ENCODE results near the gene RPL29. TPM values are rescaled to one million over a fixed set of nuclear protein-coding genes. Genes with fewer than 3 reads are reported as not detected.
"Not testable (repeated sequence)": the region's sequence is repeated elsewhere in the genome, so short reads cannot be mapped to it uniquely, and the experiment has no call there.

Gene RPL29
- total RNA-seq, 1 experiment from 2014 or later: 2,228 TPM

DNA sequence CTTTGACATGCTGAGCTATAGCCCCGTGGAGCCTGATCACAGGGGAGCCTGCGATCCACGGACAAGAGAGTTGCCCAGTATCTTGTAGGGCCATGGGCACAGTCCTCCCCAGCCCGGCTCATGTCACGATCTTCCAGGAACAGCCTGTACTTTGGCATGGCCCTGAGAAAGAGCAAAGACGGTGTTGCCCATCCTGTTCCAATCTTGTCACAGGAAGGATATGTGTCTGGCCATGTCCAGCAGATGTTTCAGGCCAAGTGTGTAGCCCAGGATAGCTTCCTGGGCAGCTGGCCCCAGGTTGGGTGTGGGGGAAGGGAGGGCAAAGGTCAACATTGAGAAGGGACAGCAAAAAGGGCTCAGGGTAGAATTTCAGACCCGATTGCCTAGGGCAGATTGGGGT is 17.0 kb upstream of the RPL29 start:
- in situ Hi-C loops (cut with HindIII; ENCODE audit: low sequenced_read_pairs): no loop called here
- no peak for DNase-seq (ENCODE audit: low spot score)

DNA sequence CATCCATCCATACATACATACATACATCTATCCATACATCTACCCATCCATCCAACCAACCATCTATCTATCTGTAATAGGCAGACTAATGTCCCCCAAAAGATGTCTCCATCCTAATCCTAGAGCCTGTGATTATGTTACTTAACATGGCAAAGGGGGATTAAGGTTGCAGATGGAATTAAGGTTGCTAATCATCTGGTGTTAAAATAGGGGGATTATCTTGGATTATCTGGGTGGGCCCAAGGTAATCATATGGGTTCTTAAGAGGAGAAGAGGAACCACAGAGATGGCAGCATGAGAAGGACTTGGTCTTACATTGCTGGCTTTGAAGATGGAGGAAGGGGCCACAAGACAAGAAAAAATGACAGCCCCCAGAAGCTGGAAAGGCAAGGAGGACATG is 14.7 kb upstream of the RPL29 start:
- in situ Hi-C loops (cut with HindIII; ENCODE audit: low sequenced_read_pairs): no loop called here
- DNase-seq (ENCODE audit: low spot score): no peak

DNA sequence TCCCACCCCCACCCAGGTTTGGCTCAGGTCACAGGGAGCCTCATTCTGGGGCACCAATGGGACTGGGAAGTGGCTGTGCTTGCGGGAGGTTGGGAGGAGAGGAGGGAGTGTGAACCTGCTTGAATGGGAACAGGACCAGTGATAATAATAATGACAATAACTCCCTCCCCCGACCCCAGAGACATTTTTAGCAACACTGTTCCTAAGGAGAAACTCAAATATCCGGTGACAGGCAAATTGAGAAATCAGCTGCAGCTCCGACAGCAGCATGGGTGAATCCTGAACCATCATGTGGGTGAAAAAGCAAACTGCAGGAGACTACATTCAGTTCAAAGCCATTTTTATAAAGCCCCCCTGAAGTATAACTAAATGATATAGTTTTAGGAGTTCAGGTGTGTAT is 11.6 kb upstream of the RPL29 start:
- in situ Hi-C loops (cut with HindIII; ENCODE audit: low sequenced_read_pairs): no loop called here
- no peak for DNase-seq (ENCODE audit: low spot score)

DNA sequence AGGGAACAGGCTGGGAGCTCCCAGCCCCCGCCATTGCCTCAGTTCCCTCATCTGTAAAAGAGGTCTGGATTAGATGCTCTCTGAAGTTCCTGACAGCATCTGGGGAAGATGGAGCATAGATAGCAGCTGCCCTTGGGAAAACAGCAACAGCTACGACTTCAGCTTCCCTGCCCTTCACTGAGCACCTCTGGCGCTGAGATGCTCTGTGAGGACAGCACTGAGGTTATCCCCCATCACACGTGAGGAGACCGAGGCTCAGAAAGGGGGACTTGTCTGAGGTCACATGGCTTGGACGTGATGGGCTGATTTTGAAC is 11.1 kb upstream of the RPL29 start:
- DNase-seq (ENCODE audit: low spot score): no peak
- in situ Hi-C loops (cut with HindIII; ENCODE audit: low sequenced_read_pairs): no loop called here

DNA sequence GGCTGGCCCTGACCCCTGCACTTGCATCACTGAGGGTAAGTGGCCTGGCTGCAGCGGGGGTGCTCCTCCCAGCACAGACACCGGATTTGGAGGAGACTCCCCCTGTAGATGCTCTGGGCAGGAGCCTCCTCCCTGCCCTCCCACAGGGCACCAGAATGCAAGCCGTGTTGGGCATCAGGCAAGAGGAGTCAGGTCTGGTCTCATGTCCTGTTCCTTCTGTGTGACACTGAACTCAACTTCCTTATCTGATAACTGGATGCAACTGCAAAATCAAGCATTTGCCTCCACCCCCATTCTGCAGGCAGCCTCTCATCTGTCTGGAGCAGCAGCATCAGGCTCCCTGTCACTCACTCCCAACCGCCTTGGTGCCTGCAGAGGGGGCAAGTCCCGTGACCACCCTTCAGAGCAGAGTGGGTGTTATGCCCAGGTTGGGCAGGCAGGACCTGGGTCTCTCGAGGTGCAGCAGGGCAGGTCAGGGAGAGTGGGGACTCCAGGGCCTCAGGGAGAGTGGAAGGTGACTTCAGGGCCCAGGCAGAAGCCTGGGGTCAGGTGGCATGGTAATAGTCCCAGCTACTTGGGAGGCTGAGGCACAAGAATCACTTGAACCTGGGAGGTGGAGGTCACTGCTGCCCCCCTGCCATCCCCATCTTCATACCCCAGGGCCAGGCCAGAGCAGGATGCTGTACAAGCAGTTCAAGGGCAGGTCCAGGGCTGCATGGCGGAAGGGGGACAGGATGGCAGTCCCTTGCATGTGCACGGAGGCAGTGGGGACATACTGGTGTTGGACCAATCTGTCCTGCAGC is 10.5 kb upstream of the RPL29 start:
- no peak for DNase-seq (ENCODE audit: low spot score)
- in situ Hi-C loops (cut with HindIII; ENCODE audit: low sequenced_read_pairs): no loop called here

DNA sequence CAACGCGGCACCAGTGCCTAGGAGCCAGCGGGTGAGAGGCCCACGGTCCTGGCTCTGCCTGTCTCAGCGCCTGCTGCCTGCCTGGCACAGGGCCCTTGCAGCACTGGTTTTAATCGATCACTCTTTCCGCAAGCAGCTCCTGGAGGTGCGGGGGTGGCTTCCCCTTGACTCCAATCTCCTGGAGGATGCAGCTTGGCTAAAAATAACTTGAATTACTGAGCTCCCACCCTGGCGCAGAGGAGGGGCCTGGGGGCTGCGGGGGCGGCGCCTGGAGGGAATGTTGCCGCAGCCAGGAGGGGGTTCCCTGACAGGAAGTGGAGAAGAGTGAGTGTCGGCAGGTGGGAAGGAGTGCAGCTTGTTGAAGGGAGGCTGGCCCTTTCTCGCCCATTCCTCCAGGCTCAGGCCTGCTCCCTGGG is 9.9 kb upstream of the RPL29 start:
- DNase-seq (ENCODE audit: low spot score): no peak
- in situ Hi-C loops (cut with HindIII; ENCODE audit: low sequenced_read_pairs): no loop called here

DNA sequence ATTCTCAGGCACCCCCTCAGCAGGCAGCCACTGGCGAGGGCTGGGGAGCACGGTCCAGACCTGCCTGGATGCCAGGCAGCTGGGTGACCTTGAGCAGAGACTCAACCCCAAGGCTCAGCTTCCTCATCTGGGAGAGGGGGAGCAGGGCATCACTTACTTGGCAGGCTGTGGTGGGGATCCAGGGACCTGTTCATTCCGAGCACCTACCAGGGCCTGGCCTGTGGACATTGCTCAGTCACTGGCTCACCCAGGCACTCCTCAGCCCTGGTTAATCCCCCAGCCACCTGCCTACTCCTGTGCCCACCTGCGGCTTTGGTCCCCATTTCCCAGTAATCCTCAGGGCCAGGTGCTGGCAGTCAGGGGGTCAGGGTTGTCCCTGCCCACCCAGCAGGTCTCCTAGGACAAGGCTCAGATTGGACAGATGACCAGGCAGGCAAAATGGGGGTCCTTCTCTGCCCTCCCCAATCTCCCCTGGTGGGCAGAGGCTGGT is 9.3 kb upstream of the RPL29 start:
- in situ Hi-C loops (cut with HindIII; ENCODE audit: low sequenced_read_pairs): no loop called here
- no peak for DNase-seq (ENCODE audit: low spot score)

DNA sequence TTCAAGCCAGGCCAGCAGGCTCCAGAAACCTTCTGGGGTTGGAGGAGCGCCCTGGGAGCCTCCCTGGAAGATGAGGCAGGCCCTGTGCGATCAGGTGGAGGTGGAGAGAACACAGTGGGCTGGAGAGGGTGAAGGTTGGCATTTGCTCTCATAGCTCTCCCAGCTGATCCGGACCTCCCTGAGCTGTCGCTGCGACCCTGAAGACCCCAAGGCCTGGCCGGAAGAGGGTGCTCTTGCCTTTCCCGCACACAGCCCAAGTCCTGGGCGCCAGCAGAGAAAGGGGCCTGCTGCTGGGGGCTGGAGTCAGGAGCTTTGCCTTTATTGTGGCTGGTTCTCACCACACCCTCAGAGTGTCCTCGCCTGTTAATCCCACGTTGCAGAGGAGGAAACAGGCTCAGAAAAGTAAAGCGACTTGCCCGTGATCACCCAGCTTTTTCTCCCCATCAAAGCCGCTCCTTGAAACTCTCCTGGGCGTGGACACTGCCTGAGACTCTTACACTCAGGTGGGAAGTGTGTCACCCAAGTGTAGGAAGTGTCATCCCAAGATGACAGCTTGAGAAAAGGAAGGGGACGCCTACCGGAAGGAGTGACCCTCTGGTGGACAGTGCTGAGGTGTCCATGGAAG is 8.6 kb upstream of the RPL29 start:
- in situ Hi-C loops (cut with HindIII; ENCODE audit: low sequenced_read_pairs): no loop called here
- no peak for DNase-seq (ENCODE audit: low spot score)

DNA sequence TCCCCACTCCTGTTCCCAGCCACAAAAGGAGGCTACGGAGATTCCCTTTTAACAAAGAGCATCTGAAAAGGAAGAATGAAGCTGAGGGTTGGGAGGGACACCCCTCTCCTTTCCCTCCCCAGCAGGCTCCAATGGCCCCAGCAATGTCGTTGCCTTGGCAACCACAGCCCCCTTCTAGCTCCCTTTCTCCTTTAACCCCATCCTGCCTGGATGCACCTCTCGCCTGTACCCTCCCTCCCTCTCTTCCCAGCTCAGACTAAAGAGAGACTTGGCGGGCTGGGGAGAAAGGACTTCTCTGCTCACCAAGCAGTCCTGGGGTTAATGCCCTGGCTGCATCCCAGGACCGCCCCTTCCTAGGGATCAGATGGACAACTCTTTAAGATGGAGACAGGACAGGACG is 7.1 kb upstream of the RPL29 start:
- DNase-seq (ENCODE audit: low spot score): no peak
- in situ Hi-C loops (cut with HindIII; ENCODE audit: low sequenced_read_pairs): no loop called here

DNA sequence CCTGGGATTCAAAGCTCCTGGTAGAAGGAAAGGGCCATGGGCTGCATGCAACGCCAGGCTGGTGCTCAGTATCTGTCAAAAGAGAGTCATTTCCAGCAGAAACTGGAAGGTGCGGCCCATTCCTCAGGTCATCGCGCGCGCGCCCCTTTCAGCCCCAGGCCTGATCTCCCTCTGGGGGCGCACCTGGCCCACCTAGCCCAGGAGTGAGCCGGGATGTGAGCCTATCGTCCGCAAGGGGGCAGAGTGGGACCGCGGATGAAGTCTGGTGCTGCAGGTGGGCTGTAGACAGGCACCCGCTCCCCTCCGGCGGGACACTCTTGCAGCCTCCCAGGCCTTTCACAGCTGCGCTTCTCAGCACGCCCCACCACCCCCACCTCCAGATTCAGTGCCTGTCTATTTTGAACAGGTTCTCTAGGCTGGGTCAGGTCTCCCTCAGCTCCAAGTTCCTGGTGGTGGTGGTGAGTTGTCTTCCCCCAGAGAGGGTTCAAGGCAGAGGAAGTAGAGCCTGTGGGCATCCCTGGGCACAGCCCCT is 5.8 kb upstream of the RPL29 start:
- in situ Hi-C loops (cut with HindIII; ENCODE audit: low sequenced_read_pairs): no loop called here
- peak; percentile 88 for DNase-seq (ENCODE audit: low spot score)

DNA sequence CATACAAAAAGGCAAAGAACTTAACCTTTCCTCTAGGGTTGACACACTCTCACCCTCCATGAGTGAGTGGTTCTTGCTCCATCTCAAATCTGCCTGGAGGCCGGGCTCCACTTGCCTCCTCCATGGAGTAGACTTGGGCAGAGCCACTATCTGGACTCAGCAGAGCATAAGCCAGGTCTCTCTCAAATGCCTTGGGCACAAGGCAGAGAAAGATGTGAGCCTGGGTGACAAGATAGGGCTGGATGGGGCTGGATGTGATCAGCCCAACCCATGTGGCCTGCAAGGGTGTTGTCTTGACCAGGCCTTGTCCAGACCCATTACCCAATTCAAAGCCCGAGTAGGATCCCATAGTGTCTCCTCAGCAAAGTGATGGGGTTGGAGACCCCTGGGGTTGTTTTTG is 4.2 kb upstream of the RPL29 start:
- no peak for DNase-seq (ENCODE audit: low spot score)
- in situ Hi-C loops (cut with HindIII; ENCODE audit: low sequenced_read_pairs): no loop called here

DNA sequence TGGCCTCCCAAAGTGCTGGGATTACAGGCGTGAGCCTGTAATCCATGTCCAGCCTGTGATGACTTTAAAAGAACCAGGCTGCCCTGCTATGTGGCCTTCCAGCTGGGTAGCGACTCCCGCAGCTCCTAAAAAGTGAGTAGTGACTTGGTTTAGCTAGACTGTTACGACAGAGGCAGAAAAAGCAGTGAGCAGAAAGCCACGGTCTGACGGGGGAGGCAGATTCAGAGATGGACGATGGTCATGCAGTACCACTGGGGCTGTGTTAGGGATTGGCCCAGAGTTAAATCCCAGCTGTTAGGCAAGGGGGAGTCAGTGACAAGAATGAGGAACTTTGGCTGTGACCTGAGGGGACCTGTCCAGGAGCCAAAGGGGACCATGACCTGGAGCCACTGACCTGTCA is 3.1 kb upstream of the RPL29 start:
- in situ Hi-C loops (cut with HindIII; ENCODE audit: low sequenced_read_pairs): no loop called here

DNA sequence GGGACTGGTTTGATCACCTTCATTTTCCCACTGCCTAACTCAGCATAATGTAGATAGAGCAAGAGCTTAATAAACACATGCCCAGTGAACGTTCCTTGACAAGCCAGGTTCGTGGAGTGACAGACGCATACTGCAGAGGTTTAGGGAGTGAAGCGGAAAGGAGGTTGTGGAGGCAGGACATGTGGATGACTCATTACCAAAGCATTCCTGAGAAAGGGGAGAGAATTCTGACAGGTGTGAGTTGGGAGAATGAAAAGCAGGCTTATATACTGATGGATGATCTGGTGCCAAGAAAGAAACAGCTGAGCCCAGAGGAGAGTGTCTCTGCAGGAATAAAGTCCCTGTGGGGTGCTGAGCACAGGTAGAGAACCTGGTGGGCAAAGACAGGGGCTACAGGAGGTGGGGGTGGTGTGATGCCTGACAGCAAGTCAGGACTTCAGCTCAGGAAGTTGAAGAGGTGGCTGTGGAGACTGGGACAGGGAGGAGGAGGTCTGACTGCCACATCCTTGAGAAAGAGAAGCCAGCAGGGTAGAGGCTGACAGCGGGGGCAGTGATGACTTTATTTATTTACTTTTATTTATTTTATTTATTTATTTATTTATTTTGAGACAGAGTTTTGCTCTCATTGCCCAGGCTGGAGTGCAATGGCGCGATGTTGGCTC is 2.4 kb upstream of the RPL29 start:
- DNase-seq (ENCODE audit: low spot score): no peak
- in situ Hi-C loops (cut with HindIII; ENCODE audit: low sequenced_read_pairs): no loop called here

More for the DNA sequence above, 3.1 kb upstream of the RPL29 start:
- no peak for DNase-seq (ENCODE audit: low spot score)

DNA sequence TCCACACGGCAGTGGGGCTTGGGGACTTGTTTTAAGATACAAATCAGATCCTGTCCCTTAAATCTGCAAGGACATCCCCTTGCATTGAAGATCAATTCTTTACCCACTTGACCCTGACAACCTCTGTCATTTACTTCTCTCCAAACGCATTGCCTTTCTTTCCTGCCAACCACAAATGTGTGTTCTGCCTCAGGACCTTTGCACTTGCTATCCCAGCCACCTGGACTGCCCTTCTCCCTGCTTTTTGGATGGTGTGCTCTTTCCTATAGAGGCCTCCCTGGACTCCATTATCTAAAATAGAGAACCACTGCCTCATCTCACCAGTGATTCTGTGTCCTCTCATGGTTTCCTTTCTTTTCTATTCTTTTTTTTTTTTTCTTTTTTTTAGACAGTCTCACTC is 1.5 kb upstream of the RPL29 start:
- DNase-seq (ENCODE audit: low spot score): no peak
- in situ Hi-C loops (cut with HindIII; ENCODE audit: low sequenced_read_pairs): no loop called here

DNA sequence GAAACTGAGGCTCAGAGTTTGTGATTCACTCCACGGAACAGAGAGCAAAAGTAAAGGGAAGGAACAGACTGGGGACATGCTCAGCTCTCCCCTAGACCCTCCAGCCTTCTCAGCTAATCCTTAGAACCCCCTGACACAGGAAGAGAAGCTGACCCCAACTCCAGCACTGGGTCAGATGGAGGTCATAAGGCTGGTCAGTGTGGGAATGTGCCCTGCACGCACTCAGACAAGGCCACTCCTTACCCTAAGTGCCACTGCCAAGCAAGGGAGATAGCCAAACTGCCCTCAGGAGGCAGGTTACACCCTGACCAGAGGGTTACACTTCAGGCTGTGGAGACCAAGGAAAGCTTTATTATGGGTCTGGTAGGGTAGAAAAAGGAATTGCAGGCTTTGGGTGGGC is 1.2 kb downstream of the RPL29 start:
- DNase-seq (ENCODE audit: low spot score): no peak
- in situ Hi-C loops (cut with HindIII; ENCODE audit: low sequenced_read_pairs): no loop called here

DNA sequence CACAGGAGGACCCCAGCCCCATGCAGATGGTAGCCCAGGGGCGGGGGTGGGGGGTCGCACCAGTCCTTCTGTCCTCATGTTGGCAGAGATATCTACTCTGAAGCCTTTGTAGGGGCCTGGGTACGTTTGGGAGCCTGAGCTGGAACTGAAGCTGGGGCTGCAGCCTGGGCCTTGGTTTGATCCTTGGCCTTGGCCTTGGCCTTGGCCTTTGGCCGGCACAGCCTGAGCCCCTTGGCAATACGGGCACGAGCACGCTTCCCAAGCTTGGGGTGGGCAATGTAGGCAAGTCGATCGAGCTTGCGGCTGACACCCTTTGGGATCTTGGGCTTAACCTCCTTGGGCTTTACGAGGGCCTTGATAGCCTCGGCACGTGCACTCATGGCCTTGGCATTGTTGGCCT is 2.0 kb downstream of the RPL29 start:
- DNase-seq (ENCODE audit: low spot score); in situ Hi-C loops (cut with HindIII; ENCODE audit: low sequenced_read_pairs): not testable (repeated sequence)

DNA sequence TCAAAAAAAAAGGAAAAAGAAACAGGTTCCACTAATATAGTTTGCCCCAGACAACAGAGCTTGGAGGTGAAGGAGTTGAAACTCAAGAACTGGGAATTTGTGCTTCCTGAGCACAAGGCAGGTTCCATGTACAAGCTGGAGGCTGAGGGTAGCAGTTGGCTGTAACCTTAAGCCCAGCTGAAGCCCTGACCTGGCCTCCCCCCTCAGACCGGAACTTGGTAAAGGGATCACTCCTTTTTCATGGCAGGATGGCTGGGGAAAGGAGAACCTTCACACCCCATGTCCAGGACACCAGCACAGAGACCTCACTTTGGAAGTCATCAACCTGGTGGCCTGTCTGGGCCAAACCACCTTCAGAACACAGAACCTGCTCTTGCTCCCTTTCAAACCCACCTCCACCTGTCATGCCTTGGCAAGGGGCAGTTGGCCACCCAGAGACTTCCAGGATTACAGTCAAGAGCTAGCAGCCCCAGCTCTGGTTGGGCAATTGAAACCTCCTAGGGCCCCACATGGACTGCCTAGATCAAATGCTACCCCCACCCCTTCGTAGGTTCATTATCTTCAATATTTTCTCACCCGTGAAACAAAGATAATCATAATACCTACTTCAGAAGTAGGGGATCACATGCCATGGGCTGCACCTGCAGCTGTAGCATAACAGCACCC is 3.5 kb downstream of the RPL29 start:
- no peak for DNase-seq (ENCODE audit: low spot score)

DNA sequence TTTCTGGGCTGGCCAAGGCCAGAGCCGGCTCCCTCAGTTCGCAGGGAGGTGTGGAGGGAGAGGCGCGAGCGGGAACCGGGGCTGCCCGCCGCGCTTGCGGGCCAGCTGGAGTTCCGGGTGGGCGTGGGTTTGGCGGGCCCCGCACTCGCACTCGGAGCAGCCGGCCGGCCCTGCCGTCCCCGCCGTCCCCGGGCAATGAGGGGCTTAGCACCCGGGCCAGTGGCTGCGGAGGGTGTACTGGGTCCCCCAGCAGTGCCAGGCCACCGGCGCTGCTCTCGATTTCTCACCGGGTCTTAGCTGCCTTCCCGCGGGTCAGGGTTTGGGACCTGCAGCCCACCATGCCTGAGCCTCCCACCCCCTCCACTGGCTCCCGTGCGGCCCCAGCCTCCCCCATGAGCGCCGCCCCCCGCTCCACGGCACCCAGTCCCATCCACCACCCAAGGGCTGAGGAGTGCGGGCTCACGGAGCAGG is 5.2 kb downstream of the RPL29 start:
- in situ Hi-C loops (cut with HindIII; ENCODE audit: low sequenced_read_pairs); DNase-seq (ENCODE audit: low spot score): not testable (repeated sequence)

More for the DNA sequence above, 3.5 kb downstream of the RPL29 start:
- in situ Hi-C loops (cut with HindIII; ENCODE audit: low sequenced_read_pairs): no loop called here

DNA sequence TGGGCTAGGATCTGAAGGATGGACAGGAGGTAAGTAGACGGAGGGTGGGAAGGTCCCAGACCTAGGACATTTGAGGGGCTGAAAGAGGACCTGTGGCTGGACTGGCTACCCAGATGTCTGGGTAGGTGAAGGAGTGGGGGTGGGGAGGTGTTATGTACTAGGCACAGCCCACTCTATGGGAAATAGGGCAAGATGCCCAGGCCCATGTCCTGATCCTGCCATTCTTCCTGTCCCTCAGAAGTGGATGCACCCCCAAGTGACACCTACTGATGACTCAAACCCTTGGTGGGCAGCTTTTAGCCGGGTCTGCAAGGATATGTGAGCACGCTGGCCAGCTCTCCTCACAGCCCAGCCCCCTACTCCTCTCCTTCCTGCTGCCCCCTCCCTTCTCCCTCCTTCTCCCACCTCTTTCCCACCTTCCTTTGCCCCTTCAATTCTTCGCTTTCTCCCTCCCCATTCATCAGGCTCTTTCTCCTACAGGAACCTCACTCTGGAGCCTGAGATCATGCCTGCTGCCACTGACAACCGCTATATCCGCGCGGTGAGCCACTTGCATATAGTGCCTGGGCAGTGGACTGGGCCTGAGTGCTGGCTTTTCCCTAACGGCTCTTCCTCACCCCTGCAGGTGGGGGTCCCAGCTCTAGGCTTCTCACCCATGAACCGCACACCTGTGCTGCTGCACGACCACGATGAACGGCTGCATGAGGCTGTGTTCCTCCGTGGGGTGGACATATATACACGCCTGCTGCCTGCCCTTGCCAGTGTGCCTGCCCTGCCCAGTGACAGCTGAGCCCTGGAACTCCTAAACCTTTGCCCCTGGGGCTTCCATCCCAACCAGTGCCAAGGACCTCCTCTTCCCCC is 7.2 kb downstream of the RPL29 start:
- no peak for DNase-seq (ENCODE audit: low spot score)
- in situ Hi-C loops (cut with HindIII; ENCODE audit: low sequenced_read_pairs): no loop called here
